HEK293T (cell line): ENCODE data around the gene DHRS3.

ENCODE experiments used
- CTCF ChIA-PET: fragments of 350-600 bp; formaldehyde crosslinking; extraction: SDS; loops from one replicate; lab custom pipeline; 2021; ENCODE audit warnings: antibody characterized with exemption, inconsistent platforms; lab: Yijun Ruan, JAX
- POLR2A ChIA-PET: fragments of 350-600 bp; formaldehyde crosslinking; extraction: SDS; loops from one replicate; lab custom pipeline; 2020; ENCODE audit warnings: antibody characterized with exemption, inconsistent platforms; lab: Yijun Ruan, JAX
- DNase-seq: peaks from one replicate; pipeline ENCODE4 v3.0.0; 2012; ENCODE audit warnings: mixed read lengths; ENCODE audit errors: extremely low spot score
- BHLHE40 ChIP-seq: fragments of 450-650 bp; IDR thresholded peaks from 2 replicates; pipeline ENCODE4 v1.6.1; 2016; ENCODE audit warnings: mild to moderate bottlenecking, moderate library complexity, borderline replicate concordance
- CTBP1 ChIP-seq: fragments of 450-650 bp; IDR thresholded peaks from 2 replicates; pipeline ENCODE4 v1.6.1; 2016; ENCODE audit warnings: borderline replicate concordance
- ELF4 ChIP-seq: fragments of 450-650 bp; IDR thresholded peaks from 2 replicates; pipeline ENCODE4 v1.6.1; 2017; ENCODE audit warnings: antibody characterized with exemption
- FOXK2 ChIP-seq: fragments of 450-650 bp; IDR thresholded peaks from 2 replicates; pipeline ENCODE4 v1.6.1; 2016; ENCODE audit warnings: mild to moderate bottlenecking
- L3MBTL2 ChIP-seq: fragments of 450-650 bp; conservative IDR thresholded peaks from 2 replicates; pipeline ENCODE4 v1.6.1; 2016; ENCODE audit warnings: mild to moderate bottlenecking
- NFRKB ChIP-seq: fragments of 450-650 bp; IDR thresholded peaks from 2 replicates; pipeline ENCODE4 v1.6.1; 2016; ENCODE audit warnings: mild to moderate bottlenecking, moderate library complexity
- PKNOX1 ChIP-seq: fragments of 450-650 bp; IDR thresholded peaks from 2 replicates; pipeline ENCODE4 v1.6.1; 2016
- SP1 ChIP-seq: fragments of 450-650 bp; IDR thresholded peaks from 2 replicates; pipeline ENCODE4 v1.6.1; 2017
- SUZ12 ChIP-seq: fragments of 450-650 bp; IDR thresholded peaks from 2 replicates; pipeline ENCODE4 v1.6.1; 2016; ENCODE audit warnings: mild to moderate bottlenecking
- ZNF384 ChIP-seq: fragments of 450-650 bp; IDR thresholded peaks from 2 replicates; pipeline ENCODE4 v1.6.1; 2016

The DHRS3 gene

GRCh38 chr1:12519693-12520364 is 98.2 kb downstream of the DHRS3 start:
- CTCF ChIA-PET, result no interaction called here

GRCh38 chr1:12518931-12519692 is 98.9 kb downstream of the DHRS3 start:
- no peak for DNase-seq
- ChIA-PET CTCF (no interaction called here), POLR2A (no interaction called here)
- no peak for TF ChIP-seq BHLHE40

More at GRCh38 chr1:12519693-12520364, 98.2 kb downstream of the DHRS3 start:
- TF ChIP-seq PKNOX1, result no peak
- no peak for TF ChIP-seq NFRKB
- no peak for TF ChIP-seq ZNF384
- no peak for TF ChIP-seq SP1
- no peak for TF ChIP-seq L3MBTL2
- TF ChIP-seq CTBP1, result no peak
- TF ChIP-seq ELF4, result no peak
- no peak for TF ChIP-seq FOXK2
- TF ChIP-seq SUZ12, result no peak
- DNase-seq, result no peak
- POLR2A ChIA-PET, result no interaction called here
